H9 (cell line): ENCODE results near the gene DISP1. TPM values are rescaled to one million over a fixed set of nuclear protein-coding genes. Genes with fewer than 3 reads are reported as not detected.
A peak's percentile ranks its signal among the peaks of the same experiment; 100 is the strongest.

Experiments used
- DNase-seq: peaks from one replicate; pipeline ENCODE4 v3.0.0-alpha.2; 2017
- H2AFZ ChIP-seq: one replicate; pipeline ENCODE4 v1.6.1; 2013; ENCODE audit warnings: mild to moderate bottlenecking, low read length, control low read depth, moderate library complexity
- H2AK5ac ChIP-seq: 2 replicates; pipeline ENCODE4 v1.6.1; 2013; ENCODE audit warnings: low read length, control low read depth, mixed read lengths; ENCODE audit not compliant: insufficient read length
- H2BK120ac ChIP-seq: one replicate; pipeline ENCODE4 v1.6.1; 2013; ENCODE audit warnings: low read depth, mild to moderate bottlenecking, low read length, control low read depth, inconsistent platforms; ENCODE audit not compliant: poor library complexity, severe bottlenecking
- H2BK12ac ChIP-seq: 2 replicates; pipeline ENCODE4 v1.6.1; 2013; ENCODE audit warnings: low read length, control low read depth, mixed read lengths, low read depth; ENCODE audit not compliant: insufficient read length
- H2BK15ac ChIP-seq: 2 replicates; pipeline ENCODE4 v1.6.1; 2013; ENCODE audit warnings: low read depth, low read length, control low read depth
- H2BK20ac ChIP-seq: one replicate; pipeline ENCODE4 v1.6.1; 2013; ENCODE audit warnings: low read depth, mild to moderate bottlenecking, low read length, control low read depth, inconsistent platforms; ENCODE audit not compliant: poor library complexity, severe bottlenecking
- H2BK5ac ChIP-seq: 2 replicates; pipeline ENCODE4 v1.6.1; 2013; ENCODE audit warnings: low read length, control low read depth, mixed read lengths; ENCODE audit not compliant: insufficient read length
- H3K14ac ChIP-seq: 2 replicates; pipeline ENCODE4 v1.6.1; 2013; ENCODE audit warnings: low read length, control low read depth; ENCODE audit not compliant: insufficient read depth
- H3K18ac ChIP-seq: 2 replicates; pipeline ENCODE4 v1.6.1; 2013; ENCODE audit warnings: low read depth, mild to moderate bottlenecking, mixed read lengths, low read length, control low read depth; ENCODE audit not compliant: insufficient read length
- H3K23ac ChIP-seq: 2 replicates; pipeline ENCODE4 v1.6.1; 2013; ENCODE audit warnings: low read length, control low read depth, mixed read lengths, low read depth; ENCODE audit not compliant: insufficient read length
- H3K23me2 ChIP-seq: 2 replicates; pipeline ENCODE4 v1.6.1; 2013; ENCODE audit warnings: low read depth, mild to moderate bottlenecking, mixed read lengths, low read length, control low read depth; ENCODE audit not compliant: insufficient read length, poor library complexity, severe bottlenecking
- H3K27ac ChIP-seq: 2 replicates; pipeline ENCODE4 v1.5.1; 2013; ENCODE audit warnings: low read length, control low read depth, mixed read lengths, low read depth; ENCODE audit not compliant: insufficient read length
- H3K27me3 ChIP-seq: 2 replicates; pipeline ENCODE4 v1.6.1; 2013; ENCODE audit warnings: low read length, control low read depth, inconsistent platforms; ENCODE audit not compliant: insufficient read depth
- H3K4ac ChIP-seq: 2 replicates; pipeline ENCODE4 v1.6.1; 2013; ENCODE audit warnings: low read depth, mild to moderate bottlenecking, control low read depth, inconsistent platforms, low read length, moderate library complexity
- H3K4me1 ChIP-seq: 2 replicates; pipeline ENCODE4 v1.6.1; 2013; ENCODE audit warnings: low read length, control low read depth, inconsistent platforms; ENCODE audit not compliant: insufficient read depth
- H3K4me2 ChIP-seq: 2 replicates; pipeline ENCODE4 v1.6.1; 2013; ENCODE audit warnings: low read length, control low read depth, mixed read lengths; ENCODE audit not compliant: insufficient read length, insufficient read depth
- H3K56ac ChIP-seq: 2 replicates; pipeline ENCODE4 v1.6.1; 2013; ENCODE audit warnings: low read depth, mild to moderate bottlenecking, mixed read lengths, low read length, control low read depth; ENCODE audit not compliant: insufficient read length
- H3K79me1 ChIP-seq: 2 replicates; pipeline ENCODE4 v1.6.1; 2013; ENCODE audit warnings: low read depth, mild to moderate bottlenecking, moderate library complexity, low read length, control low read depth, inconsistent platforms; ENCODE audit not compliant: insufficient read depth, poor library complexity, severe bottlenecking
- H3K79me2 ChIP-seq: 2 replicates; pipeline ENCODE4 v1.6.1; 2013; ENCODE audit warnings: low read length, control low read depth, inconsistent platforms; ENCODE audit not compliant: insufficient read depth
- H3K9ac ChIP-seq: 2 replicates; pipeline ENCODE4 v1.6.1; 2013; ENCODE audit warnings: low read length, control low read depth, mixed read lengths; ENCODE audit not compliant: insufficient read length; ENCODE audit errors: extremely low read depth
- H3K9me3 ChIP-seq: one replicate; pipeline ENCODE4 v1.6.1; 2013; ENCODE audit warnings: low read depth, low read length, inconsistent platforms; ENCODE audit not compliant: control insufficient read depth
- H3T11ph ChIP-seq: one replicate; pipeline ENCODE4 v1.6.1; 2013; ENCODE audit warnings: mild to moderate bottlenecking, low read length, control low read depth, inconsistent platforms
- H4K20me1 ChIP-seq: one replicate; pipeline ENCODE4 v1.6.1; 2013; ENCODE audit not compliant: control insufficient read depth, insufficient read length, insufficient read depth
- H4K5ac ChIP-seq: 2 replicates; pipeline ENCODE4 v1.6.1; 2013; ENCODE audit warnings: low read depth, mild to moderate bottlenecking, mixed read lengths, low read length, control low read depth; ENCODE audit not compliant: insufficient read length
- H4K8ac ChIP-seq: replicated peaks from 2 replicates; pipeline ENCODE4 v1.6.1; 2013; ENCODE audit warnings: low read length, control low read depth, mixed read lengths, low read depth; ENCODE audit not compliant: insufficient read length
- H4K91ac ChIP-seq: 2 replicates; pipeline ENCODE4 v1.6.1; 2013; ENCODE audit warnings: low read depth, mild to moderate bottlenecking, moderate library complexity, mixed read lengths, low read length, control low read depth; ENCODE audit not compliant: insufficient read length
- H3K27ac Mint-ChIP-seq, 3 experiments: 2 replicates in 2 of 3; 3 replicates in 1 of 3; pipeline ENCODE4 v1.8.0; 2020 to 2021; ENCODE audit warnings: mixed read lengths in 3 of 3, mild to moderate bottlenecking in 1 of 3, moderate library complexity in 1 of 3
- H3K27me3 Mint-ChIP-seq: 2 replicates; pipeline ENCODE4 v1.8.0; 2021; ENCODE audit warnings: low read depth, mild to moderate bottlenecking, moderate library complexity, mixed read lengths
- H3K36me3 Mint-ChIP-seq, 3 experiments: 2 replicates in 2 of 3; 3 replicates in 1 of 3; pipeline ENCODE4 v1.8.0; 2020 to 2021; ENCODE audit warnings: low read depth in 3 of 3, mixed read lengths in 3 of 3; ENCODE audit not compliant: insufficient read depth in 1 of 3
- H3K4me1 Mint-ChIP-seq, 2 experiments: 2 replicates each; pipeline ENCODE4 v1.8.0; 2020; ENCODE audit warnings: mixed read lengths in 2 of 2
- H3K4me3 Mint-ChIP-seq, 2 experiments: 2 replicates in 1 of 2; 3 replicates in 1 of 2; pipeline ENCODE4 v1.8.0; 2020 to 2021; ENCODE audit warnings: mild to moderate bottlenecking in 2 of 2, mixed read lengths in 2 of 2, moderate library complexity in 1 of 2
- H3K9me3 Mint-ChIP-seq, 2 experiments: 2 replicates in 1 of 2; 3 replicates in 1 of 2; pipeline ENCODE4 v1.8.0; 2020; ENCODE audit warnings: mild to moderate bottlenecking in 2 of 2, mixed read lengths in 2 of 2, moderate library complexity in 1 of 2
- WGBS: extraction: QIAGEN DNeasy Blood & Tissue Kit; methylation state at CpG from one replicate; pipeline ENCODE4 v1.1.7; 2013; ENCODE audit warnings: missing lambda C conversion rate, low lambda C conversion rate, mixed read lengths; ENCODE audit not compliant: insufficient read length; ENCODE audit errors: extremely low coverage; 5-methylcytosine and 5-hydroxymethylcytosine counted together
- total RNA-seq: library from RNA; stranded (reverse); gene quantifications from 2 replicates; pipeline ENCODE4 v1.2.1, GENCODE V29; 2021
- TF ChIP-seq, protein P1 (sequence below): fragments of 200-600 bp; sonication (generic); conservative IDR thresholded peaks from 3 replicates; pipeline ENCODE4 v1.8.0; 2021; ENCODE audit warnings: antibody characterized with exemption, mild to moderate bottlenecking

The DISP1 gene
- total RNA-seq, 1 experiment from 2014 or later, result 2.6 TPM

DNA sequence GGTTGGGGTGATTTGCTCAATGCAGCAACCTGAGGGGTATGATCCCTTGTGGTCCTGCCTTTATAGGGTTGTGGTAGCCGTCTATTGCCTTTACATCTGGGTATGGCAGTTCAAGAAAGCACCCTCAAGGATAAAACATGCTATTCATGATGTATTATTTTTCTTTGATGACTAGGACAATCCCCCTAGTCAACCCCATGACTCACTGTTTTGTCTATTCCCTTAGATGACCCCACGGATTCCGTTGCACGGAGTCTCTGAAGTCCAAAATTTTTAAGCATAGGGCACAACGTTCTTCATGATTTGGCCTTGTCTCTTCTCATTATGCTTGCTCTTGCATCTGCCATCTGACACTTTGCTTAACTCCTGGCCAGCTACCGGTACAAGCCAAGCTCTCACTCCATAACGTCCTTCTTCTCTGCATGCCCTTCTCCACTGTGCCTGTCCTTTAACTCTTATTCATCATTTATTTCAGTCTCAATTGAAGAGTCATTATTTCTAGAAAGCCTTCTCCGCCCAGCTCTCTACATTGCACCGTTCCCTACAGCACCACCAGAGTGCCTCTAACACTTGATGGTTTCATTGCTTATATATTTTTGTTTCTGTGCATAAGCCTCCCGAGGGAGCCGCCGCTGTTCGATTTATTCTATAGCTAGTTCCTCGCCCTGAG, 838 bp upstream of the DISP1 start:
- no peak overlapping the region for H3K9ac ChIP-seq
- H3K18ac ChIP-seq, result no peak overlapping the region
- H4K5ac ChIP-seq, result no peak overlapping the region
- no peak overlapping the region for H3K23ac ChIP-seq
- no peak overlapping the region for H2BK15ac ChIP-seq
- no peak overlapping the region for H4K8ac ChIP-seq
- DNase-seq, result no peak
- Mint-ChIP-seq H3K27me3 (peaks cover 32% of the 10 kb centered on the region), H3K4me3 (peak overlapping the region; percentile 95), H3K9me3 (no peaks in the 10 kb centered on the region), H3K36me3 (no peaks in the 10 kb centered on the region), H3K27ac (no peak overlapping the region), H3K4me1 (peaks cover 20 to 30% of the 10 kb centered on the region in 2 experiments)
- H4K20me1 ChIP-seq, result no peaks in the 10 kb centered on the region
- H3T11ph ChIP-seq, result no peak overlapping the region
- H3K4me1 ChIP-seq, result no peaks in the 10 kb centered on the region
- H2BK120ac ChIP-seq, result no peak overlapping the region
- TF ChIP-seq, protein P1, sequence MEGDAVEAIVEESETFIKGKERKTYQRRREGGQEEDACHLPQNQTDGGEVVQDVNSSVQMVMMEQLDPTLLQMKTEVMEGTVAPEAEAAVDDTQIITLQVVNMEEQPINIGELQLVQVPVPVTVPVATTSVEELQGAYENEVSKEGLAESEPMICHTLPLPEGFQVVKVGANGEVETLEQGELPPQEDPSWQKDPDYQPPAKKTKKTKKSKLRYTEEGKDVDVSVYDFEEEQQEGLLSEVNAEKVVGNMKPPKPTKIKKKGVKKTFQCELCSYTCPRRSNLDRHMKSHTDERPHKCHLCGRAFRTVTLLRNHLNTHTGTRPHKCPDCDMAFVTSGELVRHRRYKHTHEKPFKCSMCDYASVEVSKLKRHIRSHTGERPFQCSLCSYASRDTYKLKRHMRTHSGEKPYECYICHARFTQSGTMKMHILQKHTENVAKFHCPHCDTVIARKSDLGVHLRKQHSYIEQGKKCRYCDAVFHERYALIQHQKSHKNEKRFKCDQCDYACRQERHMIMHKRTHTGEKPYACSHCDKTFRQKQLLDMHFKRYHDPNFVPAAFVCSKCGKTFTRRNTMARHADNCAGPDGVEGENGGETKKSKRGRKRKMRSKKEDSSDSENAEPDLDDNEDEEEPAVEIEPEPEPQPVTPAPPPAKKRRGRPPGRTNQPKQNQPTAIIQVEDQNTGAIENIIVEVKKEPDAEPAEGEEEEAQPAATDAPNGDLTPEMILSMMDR, result no peak
- H3K27me3 ChIP-seq, result no peaks in the 10 kb centered on the region; the same call in 1 of the 2 replicates
- H2BK20ac ChIP-seq, result no peak overlapping the region
- H3K14ac ChIP-seq, result no peak overlapping the region
- H4K91ac ChIP-seq, result no peak overlapping the region
- no CpG with 5 or more reads among the region's 14 CpGs for WGBS
- H2AK5ac ChIP-seq, result no peak overlapping the region
- H3K23me2 ChIP-seq, result peaks cover 8% of the 10 kb centered on the region
- H3K79me2 ChIP-seq, result no peaks in the 10 kb centered on the region
- H3K56ac ChIP-seq, result no peak overlapping the region
- H3K4me2 ChIP-seq, result peak overlapping the region; percentile 99
- H3K27ac ChIP-seq, result no peak overlapping the region
- H3K79me1 ChIP-seq, result no peaks in the 10 kb centered on the region
- no peak overlapping the region for H2BK12ac ChIP-seq
- no peak overlapping the region for H2AFZ ChIP-seq
- no peak overlapping the region for H2BK5ac ChIP-seq
- no peaks in the 10 kb centered on the region for H3K9me3 ChIP-seq
- H3K4ac ChIP-seq, result no peak overlapping the region
